ENCODE results near the gene TMSB4X. TPM values are rescaled to one million over a fixed set of nuclear protein-coding genes. Genes with fewer than 3 reads are reported as not detected.
"Not testable (repeated sequence)": the region's sequence is repeated elsewhere in the genome, so short reads cannot be mapped to it uniquely, and the experiment has no call there.

The TMSB4X gene
- total RNA-seq, 1 donor from 2014 or later, result 2,306 TPM

GRCh38 chrX:12975991-12976558, 1.2 kb downstream of the TMSB4X start:
- DNase-seq (ENCODE audit: low read depth), result peak; percentile 71

- peak; percentile 22 for DNase-seq (ENCODE audit: low read depth)
Observed at GRCh38 chrX:12976819-12977732, 2.2 kb downstream of the TMSB4X start.

- DNase-seq (ENCODE audit: low read depth), result peak; percentile 31
Observed at GRCh38 chrX:12977761-12978204, 2.9 kb downstream of the TMSB4X start.

- DNase-seq (ENCODE audit: low read depth), result peak; percentile 80
Observed at GRCh38 chrX:12978205-12979025, 3.5 kb downstream of the TMSB4X start.

GRCh38 chrX:12979026-12979607, 4.2 kb downstream of the TMSB4X start:
- DNase-seq (ENCODE audit: low read depth), result no peak

GRCh38 chrX:12979616-12980015, 4.7 kb downstream of the TMSB4X start:
- peak; percentile 52 for DNase-seq (ENCODE audit: low read depth)

GRCh38 chrX:12980039-12980438, 5.1 kb downstream of the TMSB4X start:
- not testable (repeated sequence) for DNase-seq (ENCODE audit: low read depth)

- DNase-seq (ENCODE audit: low read depth), result peak; percentile 69
Observed at GRCh38 chrX:12981880-12982279, 7.0 kb downstream of the TMSB4X start.

GRCh38 chrX:12984603-12985319, 9.9 kb downstream of the TMSB4X start:
- peak; percentile 95 for DNase-seq (ENCODE audit: low read depth)

- DNase-seq (ENCODE audit: low read depth), result no peak
Observed at GRCh38 chrX:12985331-12985730, 10.4 kb downstream of the TMSB4X start.

- no peak for DNase-seq (ENCODE audit: low read depth)
Observed at GRCh38 chrX:12986164-12986779, 11.4 kb downstream of the TMSB4X start.

GRCh38 chrX:12986886-12987285, 12.0 kb downstream of the TMSB4X start:
- peak; percentile 49 for DNase-seq (ENCODE audit: low read depth)

GRCh38 chrX:12987340-12987739, 12.4 kb downstream of the TMSB4X start:
- DNase-seq (ENCODE audit: low read depth), result no peak

GRCh38 chrX:12987900-12988594, 13.1 kb downstream of the TMSB4X start:
- DNase-seq (ENCODE audit: low read depth), result no peak

GRCh38 chrX:12988797-12989196, 13.9 kb downstream of the TMSB4X start:
- DNase-seq (ENCODE audit: low read depth), result no peak

GRCh38 chrX:12989461-12989860, 14.6 kb downstream of the TMSB4X start:
- no peak for DNase-seq (ENCODE audit: low read depth)

GRCh38 chrX:12991575-12991974, 16.7 kb downstream of the TMSB4X start:
- DNase-seq (ENCODE audit: low read depth), result no peak

GRCh38 chrX:12992544-12993118, 17.7 kb downstream of the TMSB4X start:
- DNase-seq (ENCODE audit: low read depth), result no peak

GRCh38 chrX:12993826-12994225, 18.9 kb downstream of the TMSB4X start:
- DNase-seq (ENCODE audit: low read depth), result no peak
